ENCODE measurements around the gene PALLD. TPM values are rescaled to one million over a fixed set of nuclear protein-coding genes. Genes with fewer than 3 reads are reported as not detected.

Gene PALLD
- total RNA-seq, 1 experiment from 2014 or later: 166 TPM

DNA sequence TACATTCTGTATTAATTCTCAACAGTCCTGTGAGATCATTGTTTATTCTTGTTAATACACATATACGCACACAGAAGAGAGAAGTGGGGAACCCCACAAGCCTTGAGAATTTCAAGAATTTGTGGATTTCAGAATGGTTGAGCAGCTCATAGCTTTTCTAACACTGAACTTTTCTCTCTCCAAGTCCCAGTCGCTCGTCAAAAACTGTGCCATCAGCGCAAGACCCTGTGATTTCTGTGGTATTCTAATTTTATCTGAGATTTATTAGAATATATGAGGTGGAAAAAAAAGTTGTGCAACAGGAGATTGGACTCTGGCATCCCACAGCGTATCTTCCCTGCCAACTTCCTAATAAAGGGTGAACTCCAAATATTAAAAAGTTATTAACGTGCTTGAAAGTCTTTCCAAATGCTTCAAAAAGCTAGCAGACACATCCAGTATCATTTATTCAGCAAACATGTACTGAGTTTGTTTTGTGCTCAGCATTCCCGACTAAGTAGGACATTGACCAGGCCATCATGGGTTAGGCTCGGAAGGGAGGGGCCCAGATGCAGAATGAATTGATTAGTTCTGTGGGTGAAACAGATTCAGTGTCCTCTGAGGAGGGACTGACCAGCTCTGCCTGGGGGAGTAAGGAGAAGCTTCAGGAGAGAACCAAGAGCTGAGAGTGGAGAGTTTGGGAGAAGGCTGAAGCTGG lies 347.6 kb downstream of the PALLD start (continued):
- TF ChIP-seq, protein P1, sequence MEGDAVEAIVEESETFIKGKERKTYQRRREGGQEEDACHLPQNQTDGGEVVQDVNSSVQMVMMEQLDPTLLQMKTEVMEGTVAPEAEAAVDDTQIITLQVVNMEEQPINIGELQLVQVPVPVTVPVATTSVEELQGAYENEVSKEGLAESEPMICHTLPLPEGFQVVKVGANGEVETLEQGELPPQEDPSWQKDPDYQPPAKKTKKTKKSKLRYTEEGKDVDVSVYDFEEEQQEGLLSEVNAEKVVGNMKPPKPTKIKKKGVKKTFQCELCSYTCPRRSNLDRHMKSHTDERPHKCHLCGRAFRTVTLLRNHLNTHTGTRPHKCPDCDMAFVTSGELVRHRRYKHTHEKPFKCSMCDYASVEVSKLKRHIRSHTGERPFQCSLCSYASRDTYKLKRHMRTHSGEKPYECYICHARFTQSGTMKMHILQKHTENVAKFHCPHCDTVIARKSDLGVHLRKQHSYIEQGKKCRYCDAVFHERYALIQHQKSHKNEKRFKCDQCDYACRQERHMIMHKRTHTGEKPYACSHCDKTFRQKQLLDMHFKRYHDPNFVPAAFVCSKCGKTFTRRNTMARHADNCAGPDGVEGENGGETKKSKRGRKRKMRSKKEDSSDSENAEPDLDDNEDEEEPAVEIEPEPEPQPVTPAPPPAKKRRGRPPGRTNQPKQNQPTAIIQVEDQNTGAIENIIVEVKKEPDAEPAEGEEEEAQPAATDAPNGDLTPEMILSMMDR (IDR thresholded peaks at IDR 0.05 in 2 of 3, conservative IDR thresholded peaks at IDR 0.05 in 1 of 3; ENCODE audit: borderline replicate concordance in 1 of 3, insufficient read depth in 1 of 3, low read depth in 2 of 3, low read length in 2 of 3): no peak
- no peak for TF ChIP-seq FOSL1 (IDR thresholded peaks at IDR 0.05; ENCODE audit: low read depth)
- TF ChIP-seq YY1 (IDR thresholded peaks at IDR 0.05; ENCODE audit: extremely low read depth, insufficient replicate concordance, low read depth, low read length): no peak
- TF ChIP-seq SIN3A (IDR thresholded peaks at IDR 0.05; ENCODE audit: low read depth): no peak
- TF ChIP-seq SP1 (IDR thresholded peaks at IDR 0.05; ENCODE audit: low read depth): no peak

DNA sequence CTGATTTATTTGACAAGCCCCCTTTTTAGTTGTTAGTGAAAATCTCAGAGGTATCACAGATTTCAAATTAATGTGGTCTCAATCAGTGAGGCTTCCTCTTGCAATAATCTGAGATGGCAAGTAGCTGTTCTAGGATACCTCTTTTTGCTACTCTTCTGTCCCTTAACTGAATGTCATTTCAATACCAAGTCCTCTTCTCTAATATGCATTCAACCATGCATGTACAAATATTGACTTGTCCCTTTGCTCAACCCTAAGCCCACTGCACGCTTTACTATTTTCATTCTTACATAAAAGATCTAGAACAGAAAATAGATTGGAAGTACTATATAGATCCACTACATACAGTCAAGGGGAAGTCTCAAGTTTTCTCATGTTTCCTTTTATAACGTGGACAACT lies 349.0 kb downstream of the PALLD start:
- ChIA-PET CTCF (no interaction called here), POLR2A (no interaction called here), RAD21 (ENCODE audit: low non-redundant PET in 1 of 2, low total read pairs in 2 of 2, uncharacterized antibody in 2 of 2, unreplicated experiment in 2 of 2) (no interaction called here)
- Histone ChIP-seq H3K36me3 (ENCODE audit: control insufficient read depth in 1 of 2, insufficient read depth in 2 of 2, low read length in 2 of 2) (no peaks in the 10 kb centered on the region; a peak in 1 of 4 replicates), H3K4me1 (ENCODE audit: control insufficient read depth in 1 of 2, insufficient read depth in 2 of 2, low read length in 2 of 2) (no peaks in the 10 kb centered on the region), H3K9ac (ENCODE audit: low read length) (no peak overlapping the region), H3K79me2 (ENCODE audit: insufficient read depth, low read length) (peaks cover 97% of the 10 kb centered on the region), H3K4me2 (ENCODE audit: low read length) (no peak overlapping the region), H3K9me2 (ENCODE audit: insufficient read depth) (no peaks in the 10 kb centered on the region), H3K27ac (ENCODE audit: low read depth, low read length) (no peak overlapping the region), H3K4me3 (replicated peaks in 1 of 2; ENCODE audit: low read depth in 1 of 2, low read length in 2 of 2) (no peak overlapping the region), H4K20me1 (ENCODE audit: insufficient read depth) (no peaks in the 10 kb centered on the region; the same call in 1 of the 2 replicates), H3K9me3 (ENCODE audit: control insufficient read depth in 1 of 2, insufficient read depth in 1 of 2, low read depth in 1 of 2, low read length in 2 of 2) (no peaks in the 10 kb centered on the region), H3K27me3 (ENCODE audit: insufficient read depth, low read length) (no peaks in the 10 kb centered on the region), H2AFZ (ENCODE audit: low read depth, low read length, poor library complexity, severe bottlenecking) (no peak overlapping the region)
- ATAC-seq (no peak), DNase-seq (ENCODE audit: low read depth, low spot score) (no peak)
- no peak for TF ChIP-seq TCF7L2 (IDR thresholded peaks at IDR 0.05; ENCODE audit: borderline replicate concordance, extremely low read depth, insufficient read depth, insufficient read length)
- no peak for TF ChIP-seq SRF (IDR thresholded peaks at IDR 0.05; ENCODE audit: low read depth)
- TF ChIP-seq RAD21 (IDR thresholded peaks at IDR 0.05; ENCODE audit: low read depth): no peak
- no peak for TF ChIP-seq SP1 (IDR thresholded peaks at IDR 0.05; ENCODE audit: low read depth)
- TF ChIP-seq, protein P2, sequence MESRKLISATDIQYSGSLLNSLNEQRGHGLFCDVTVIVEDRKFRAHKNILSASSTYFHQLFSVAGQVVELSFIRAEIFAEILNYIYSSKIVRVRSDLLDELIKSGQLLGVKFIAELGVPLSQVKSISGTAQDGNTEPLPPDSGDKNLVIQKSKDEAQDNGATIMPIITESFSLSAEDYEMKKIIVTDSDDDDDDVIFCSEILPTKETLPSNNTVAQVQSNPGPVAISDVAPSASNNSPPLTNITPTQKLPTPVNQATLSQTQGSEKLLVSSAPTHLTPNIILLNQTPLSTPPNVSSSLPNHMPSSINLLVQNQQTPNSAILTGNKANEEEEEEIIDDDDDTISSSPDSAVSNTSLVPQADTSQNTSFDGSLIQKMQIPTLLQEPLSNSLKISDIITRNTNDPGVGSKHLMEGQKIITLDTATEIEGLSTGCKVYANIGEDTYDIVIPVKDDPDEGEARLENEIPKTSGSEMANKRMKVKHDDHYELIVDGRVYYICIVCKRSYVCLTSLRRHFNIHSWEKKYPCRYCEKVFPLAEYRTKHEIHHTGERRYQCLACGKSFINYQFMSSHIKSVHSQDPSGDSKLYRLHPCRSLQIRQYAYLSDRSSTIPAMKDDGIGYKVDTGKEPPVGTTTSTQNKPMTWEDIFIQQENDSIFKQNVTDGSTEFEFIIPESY (IDR thresholded peaks at IDR 0.05; ENCODE audit: extremely low read depth, insufficient replicate concordance, low read length): no peak
- no peak for TF ChIP-seq ZFX (IDR thresholded peaks at IDR 0.05)
- no peak for TF ChIP-seq YY1 (IDR thresholded peaks at IDR 0.05; ENCODE audit: extremely low read depth, insufficient replicate concordance, low read depth, low read length)
- BruUV-seq (replicated peaks): no TSS peak
- intact Hi-C loops (cut with micrococcal nuclease): no loop called here
